ENCODE measurements around the gene POLE. TPM values are rescaled to one million over a fixed set of nuclear protein-coding genes. Genes with fewer than 3 reads are reported as not detected.

The POLE gene
- total and polyA plus RNA-seq, 8 donors, result 7.2 to 45.7 (median 16.0) TPM

GRCh38 chr12:132658149-132658894, 28.8 kb downstream of the POLE start:
- TF ChIP-seq CTCF (IDR thresholded peaks at IDR 0.05), result no peak
- FAIRE-seq, result no peak

GRCh38 chr12:132657004-132657727, 30.0 kb downstream of the POLE start:
- Histone ChIP-seq H3K4me1 (no peaks in the 10 kb centered on the region), H3K36me3 (peaks cover 3 to 40% (median 7%) of the 10 kb centered on the region in 3 donors), H3K9me3 (no peaks in the 10 kb centered on the region), H3K27me3 (no peaks in the 10 kb centered on the region), H3K4me3 (no peak overlapping the region), H3K27ac (no peak overlapping the region)
- intact Hi-C loops (cut with DNase I), result no loop called here
- no peak for ATAC-seq
- 96 to 97% methylated on average over 12 of the region's 12 CpGs for WGBS, 2 donors
- DNase-seq, result no peak
- TF ChIP-seq CTCF (IDR thresholded peaks at IDR 0.05), result no peak
- FAIRE-seq, result no peak

More at GRCh38 chr12:132658149-132658894, 28.8 kb downstream of the POLE start:
- no peaks in the 10 kb centered on the region for H3K27me3 ChIP-seq
- DNase-seq, result no peak
- 93 to 95% methylated on average over 32 of the region's 32 CpGs for WGBS, 2 donors
- ATAC-seq, result no peak
- no peaks in the 10 kb centered on the region for H3K9me3 ChIP-seq
- intact Hi-C loops (cut with DNase I), result no loop called here
- no peak overlapping the region for H3K27ac ChIP-seq
- no peaks in the 10 kb centered on the region for H3K4me1 ChIP-seq
- H3K4me3 ChIP-seq, result no peak overlapping the region
- H3K36me3 ChIP-seq, result peaks cover 3 to 44% (median 7%) of the 10 kb centered on the region in 3 donors

- FAIRE-seq (no peak), ATAC-seq (no peak), DNase-seq (no peak)
- Histone ChIP-seq H3K9me3 (no peaks in the 10 kb centered on the region), H3K36me3 (peaks cover 3 to 22% (median 7%) of the 10 kb centered on the region in 3 donors), H3K27ac (no peak overlapping the region), H3K4me1 (no peaks in the 10 kb centered on the region), H3K4me3 (no peak overlapping the region), H3K27me3 (no peaks in the 10 kb centered on the region)
- 88 to 95% methylated on average over 7 of the region's 7 CpGs for WGBS, 2 donors
- no peak for TF ChIP-seq CTCF (IDR thresholded peaks at IDR 0.05)
- intact Hi-C loops (cut with DNase I), result no loop called here
Measured at GRCh38 chr12:132653567-132654290, 33.4 kb downstream of the POLE start.

- H3K4me1 ChIP-seq, result no peaks in the 10 kb centered on the region
- 85 to 89% methylated on average over 9 of the region's 9 CpGs for WGBS, 2 donors
- H3K9me3 ChIP-seq, result no peaks in the 10 kb centered on the region
- no peak for DNase-seq
- no peaks in the 10 kb centered on the region for H3K27me3 ChIP-seq
- H3K27ac ChIP-seq, result no peak overlapping the region
- ATAC-seq, result no peak
- no peak for FAIRE-seq
- no peak for TF ChIP-seq CTCF (IDR thresholded peaks at IDR 0.05)
- no peak overlapping the region for H3K4me3 ChIP-seq
- intact Hi-C loops (cut with DNase I), result no loop called here
- peaks cover 0 to 2% (median 0%) of the 10 kb centered on the region in 3 donors for H3K36me3 ChIP-seq
Measured at GRCh38 chr12:132651444-132652100, 35.6 kb downstream of the POLE start.
